Caco-2 (cell line): ENCODE measurements around the gene NABP2. TPM values are rescaled to one million over a fixed set of nuclear protein-coding genes. Genes with fewer than 3 reads are reported as not detected.

Experiments
- BruUV-seq: library from RNA; stranded (reverse); fragments of 400-500 nt; replicated peaks from 2 replicates; lab custom pipeline; 2021; lab: Mats Ljungman, UMichigan
- CTCF ChIA-PET: fragments of 300-600 bp; sonication (Branson Sonifier 250); formaldehyde crosslinking; loops from one replicate; lab custom pipeline; 2022; ENCODE audit warnings: antibody characterized with exemption; lab: Charles Lee
- POLR2A ChIA-PET: fragments of 300-600 bp; sonication (Branson Sonifier 250); formaldehyde crosslinking; loops from one replicate; lab custom pipeline; 2022; ENCODE audit warnings: antibody characterized with exemption; lab: Charles Lee
- DNase-seq, 2 experiments: peaks; one replicate each; pipeline versions ENCODE4 v3.0.0 to v3.0.0-alpha.2; 2020 to 2022
- H3K27me3 ChIP-seq: replicated peaks from 2 replicates; pipeline ENCODE4 v1.6.0; 2011; ENCODE audit warnings: low read length; ENCODE audit not compliant: control insufficient read depth, insufficient read depth
- H3K36me3 ChIP-seq: 2 replicates; pipeline ENCODE4 v1.5.1; 2011; ENCODE audit warnings: low read length; ENCODE audit not compliant: control insufficient read depth, insufficient read depth
- H3K4me1 ChIP-seq: fragments of 250-450 bp; sonication (Bioruptor Pico); 2 replicates; pipeline ENCODE4 v1.5.1; 2020; ENCODE audit warnings: mild to moderate bottlenecking
- H3K4me3 ChIP-seq: 2 replicates; pipeline ENCODE4 v1.5.1; 2011; ENCODE audit warnings: low read depth, mild to moderate bottlenecking, control low read depth, low read length
- H3K9me3 ChIP-seq: fragments of 250-450 bp; sonication (Bioruptor Pico); 2 replicates; pipeline ENCODE4 v1.5.1; 2020; ENCODE audit warnings: mild to moderate bottlenecking, moderate library complexity
- H3K27ac Mint-ChIP-seq: one replicate; pipeline ENCODE4 v1.8.0; 2022; ENCODE audit warnings: mixed read lengths; ENCODE audit not compliant: unreplicated experiment
- H3K27me3 Mint-ChIP-seq: one replicate; pipeline ENCODE4 v1.8.0; 2022; ENCODE audit warnings: mixed read lengths; ENCODE audit not compliant: insufficient read depth, unreplicated experiment
- H3K36me3 Mint-ChIP-seq: one replicate; pipeline ENCODE4 v1.8.0; 2022; ENCODE audit warnings: mild to moderate bottlenecking, mixed read lengths; ENCODE audit not compliant: insufficient read depth, unreplicated experiment
- H3K4me1 Mint-ChIP-seq: one replicate; pipeline ENCODE4 v1.8.0; 2022; ENCODE audit warnings: low read depth, mixed read lengths; ENCODE audit not compliant: unreplicated experiment
- H3K4me3 Mint-ChIP-seq: one replicate; pipeline ENCODE4 v1.8.0; 2022; ENCODE audit warnings: mild to moderate bottlenecking, moderate library complexity, mixed read lengths; ENCODE audit not compliant: unreplicated experiment
- H3K9me3 Mint-ChIP-seq: one replicate; pipeline ENCODE4 v1.8.0; 2022; ENCODE audit warnings: mixed read lengths; ENCODE audit not compliant: unreplicated experiment
- intact Hi-C: fragments of 100-400 bp; cut with micrococcal nuclease; formaldehyde crosslinking; loops from one replicate; pipeline ENCODE4 v1.10.0; 2022; ENCODE audit not compliant: unreplicated experiment
- total RNA-seq: library from RNA; stranded (reverse); gene quantifications from 2 replicates; pipeline ENCODE4 v1.2.3, GENCODE V29; 2022
- TF ChIP-seq, protein P1 (sequence below), 2 experiments: fragments of 200-600 bp in 1 of 2; IDR thresholded peaks; 1 replicate in 1 of 2; 2 replicates in 1 of 2; pipeline versions ENCODE4 v1.5.1 to v1.8.0; 2011 to 2022; ENCODE audit warnings: antibody characterized with exemption in 1 of 2, control low read depth in 1 of 2, inconsistent platforms in 1 of 2, low read depth in 1 of 2, low read length in 1 of 2, mild to moderate bottlenecking in 1 of 2, moderate library complexity in 1 of 2; ENCODE audit not compliant: insufficient read depth in 1 of 2, severe bottlenecking in 1 of 2, unreplicated experiment in 1 of 2

The NABP2 gene
- total RNA-seq, 1 experiment from 2014 or later, result 32.1 TPM

DNA sequence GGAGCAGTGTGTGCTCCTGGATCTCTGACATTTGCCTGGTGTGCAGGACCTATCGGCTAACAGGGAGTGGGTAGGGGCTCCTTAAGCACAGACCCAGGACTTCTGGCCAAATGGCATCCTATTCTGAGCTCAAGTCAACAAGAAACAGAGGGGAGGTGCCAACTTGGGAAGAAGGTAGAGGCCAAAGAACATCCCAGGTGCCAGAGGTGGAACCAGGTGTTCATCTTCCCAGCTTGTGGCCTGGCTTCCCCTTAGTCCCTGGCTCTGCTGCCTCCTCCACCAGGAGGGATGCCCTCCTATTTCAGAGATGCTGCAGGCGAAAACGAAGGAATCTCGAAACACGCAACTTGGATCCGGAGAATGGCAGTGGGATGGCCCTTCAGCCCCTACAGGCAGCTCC is 11.9 kb downstream of the NABP2 start:
- DNase-seq, result no peak

GRCh38 chr12:56236985-56237384 is 12.8 kb downstream of the NABP2 start:
- POLR2A ChIA-PET, result no interaction called here
- no peak overlapping the region for H3K4me3 Mint-ChIP-seq
- Histone ChIP-seq H3K27me3 (no peaks in the 10 kb centered on the region), H3K4me3 (no peak overlapping the region), H3K36me3 (peaks cover 5% of the 10 kb centered on the region), H3K9me3 (no peaks in the 10 kb centered on the region), H3K4me1 (peaks cover 11% of the 10 kb centered on the region)
- H3K27me3 Mint-ChIP-seq, result no peaks in the 10 kb centered on the region
- H3K27ac Mint-ChIP-seq, result no peak overlapping the region
- BruUV-seq, result no TSS peak
- H3K9me3 Mint-ChIP-seq, result no peaks in the 10 kb centered on the region
- CTCF ChIA-PET, result no interaction called here
- intact Hi-C loops, result no loop called here
- TF ChIP-seq, protein P1, sequence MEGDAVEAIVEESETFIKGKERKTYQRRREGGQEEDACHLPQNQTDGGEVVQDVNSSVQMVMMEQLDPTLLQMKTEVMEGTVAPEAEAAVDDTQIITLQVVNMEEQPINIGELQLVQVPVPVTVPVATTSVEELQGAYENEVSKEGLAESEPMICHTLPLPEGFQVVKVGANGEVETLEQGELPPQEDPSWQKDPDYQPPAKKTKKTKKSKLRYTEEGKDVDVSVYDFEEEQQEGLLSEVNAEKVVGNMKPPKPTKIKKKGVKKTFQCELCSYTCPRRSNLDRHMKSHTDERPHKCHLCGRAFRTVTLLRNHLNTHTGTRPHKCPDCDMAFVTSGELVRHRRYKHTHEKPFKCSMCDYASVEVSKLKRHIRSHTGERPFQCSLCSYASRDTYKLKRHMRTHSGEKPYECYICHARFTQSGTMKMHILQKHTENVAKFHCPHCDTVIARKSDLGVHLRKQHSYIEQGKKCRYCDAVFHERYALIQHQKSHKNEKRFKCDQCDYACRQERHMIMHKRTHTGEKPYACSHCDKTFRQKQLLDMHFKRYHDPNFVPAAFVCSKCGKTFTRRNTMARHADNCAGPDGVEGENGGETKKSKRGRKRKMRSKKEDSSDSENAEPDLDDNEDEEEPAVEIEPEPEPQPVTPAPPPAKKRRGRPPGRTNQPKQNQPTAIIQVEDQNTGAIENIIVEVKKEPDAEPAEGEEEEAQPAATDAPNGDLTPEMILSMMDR (IDR thresholded peaks at IDR 0.05; ENCODE audit: insufficient read depth in 1 of 2, low read depth in 1 of 2, low read length in 1 of 2, severe bottlenecking in 1 of 2, unreplicated experiment in 1 of 2), result no peak
- peaks cover 16% of the 10 kb centered on the region for H3K4me1 Mint-ChIP-seq
- peaks cover 53% of the 10 kb centered on the region for H3K36me3 Mint-ChIP-seq
- no peak for DNase-seq

More for the DNA sequence above, 11.9 kb downstream of the NABP2 start:
- Histone ChIP-seq H3K4me3 (no peak overlapping the region), H3K9me3 (no peaks in the 10 kb centered on the region), H3K36me3 (peaks cover 5% of the 10 kb centered on the region), H3K4me1 (peaks cover 16% of the 10 kb centered on the region), H3K27me3 (no peaks in the 10 kb centered on the region)
- intact Hi-C loops, result no loop called here
- H3K4me1 Mint-ChIP-seq, result peaks cover 7% of the 10 kb centered on the region
- no peaks in the 10 kb centered on the region for H3K9me3 Mint-ChIP-seq
- H3K4me3 Mint-ChIP-seq, result no peak overlapping the region
- POLR2A ChIA-PET, result no interaction called here
- no peaks in the 10 kb centered on the region for H3K27me3 Mint-ChIP-seq
- BruUV-seq, result no TSS peak
- peaks cover 49% of the 10 kb centered on the region for H3K36me3 Mint-ChIP-seq
- TF ChIP-seq, protein P1 (IDR thresholded peaks at IDR 0.05; ENCODE audit: insufficient read depth in 1 of 2, low read depth in 1 of 2, low read length in 1 of 2, severe bottlenecking in 1 of 2, unreplicated experiment in 1 of 2), result no peak
- CTCF ChIA-PET, result no interaction called here
- no peak overlapping the region for H3K27ac Mint-ChIP-seq

DNA sequence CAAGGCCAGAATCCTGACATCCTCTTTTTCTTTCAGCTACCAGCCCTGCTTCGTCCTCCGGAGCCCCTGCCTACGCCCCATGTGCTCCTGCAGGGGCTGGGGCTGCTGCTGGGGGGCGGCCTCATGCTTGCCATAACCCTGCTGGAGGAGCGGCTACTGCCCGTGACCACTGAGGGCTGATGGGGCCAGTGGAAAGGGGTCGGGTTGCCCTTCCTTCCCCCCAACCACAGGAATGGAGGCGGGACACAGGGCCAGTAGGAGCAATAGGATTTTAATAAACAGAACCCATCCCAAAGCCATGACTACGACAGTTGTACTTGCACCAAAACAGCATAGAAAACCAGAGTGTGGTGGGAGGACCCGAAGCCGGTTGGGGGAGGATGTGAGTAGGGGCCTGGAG is 13.4 kb downstream of the NABP2 start:
- peaks cover 59% of the 10 kb centered on the region for H3K36me3 Mint-ChIP-seq
- intact Hi-C loops, result no loop called here
- peaks cover 5% of the 10 kb centered on the region for H3K36me3 ChIP-seq
- H3K4me3 Mint-ChIP-seq, result no peak overlapping the region
- TF ChIP-seq, protein P1 (IDR thresholded peaks at IDR 0.05; ENCODE audit: insufficient read depth in 1 of 2, low read depth in 1 of 2, low read length in 1 of 2, severe bottlenecking in 1 of 2, unreplicated experiment in 1 of 2), result no peak
- no peak overlapping the region for H3K4me3 ChIP-seq
- H3K27ac Mint-ChIP-seq, result no peak overlapping the region
- no peaks in the 10 kb centered on the region for H3K27me3 Mint-ChIP-seq
- peaks cover 21% of the 10 kb centered on the region for H3K4me1 Mint-ChIP-seq
- DNase-seq, result no peak
- peaks cover 13% of the 10 kb centered on the region for H3K4me1 ChIP-seq
- no peaks in the 10 kb centered on the region for H3K9me3 Mint-ChIP-seq
- H3K9me3 ChIP-seq, result no peaks in the 10 kb centered on the region
- ChIA-PET POLR2A (no interaction called here), CTCF (no interaction called here)
- no peaks in the 10 kb centered on the region for H3K27me3 ChIP-seq
- no TSS peak for BruUV-seq
